Stomach (tissue), 9 donors: Measurements from ENCODE around the gene UBL5. TPM values are rescaled to one million over a fixed set of nuclear protein-coding genes. Genes with fewer than 3 reads are reported as not detected.
A peak's percentile ranks its signal among the peaks of the same experiment; 100 is the strongest.
"Not testable (repeated sequence)": the region's sequence is repeated elsewhere in the genome, so short reads cannot be mapped to it uniquely, and the experiment has no call there.

ENCODE experiments used
- DNase-seq, 2 donors: peaks; one replicate each; pipeline versions ENCODE4 v3.0.0 to v3.0.0-alpha.2; 2013 to 2019
- H3K27ac ChIP-seq, 5 donors: fragments of 200-600 bp in 4 of 5; sonication (generic) in 4 of 5; one replicate each; pipeline ENCODE4 v1.5.1; 2013 to 2019; ENCODE audit warnings: mild to moderate bottlenecking in 1 of 5, moderate library complexity in 1 of 5
- H3K27me3 ChIP-seq, 3 donors: fragments of 200-600 bp; sonication (generic); one replicate each; pipeline ENCODE4 v1.5.1; 2017 to 2019; ENCODE audit warnings: mixed run types in 1 of 3
- H3K36me3 ChIP-seq, 4 donors: fragments of 200-600 bp; sonication (generic); 1 replicate in 3 of 4; 2 replicates in 1 of 4; pipeline ENCODE4 v1.5.1; 2016 to 2019
- H3K4me1 ChIP-seq, 4 donors: fragments of 200-600 bp; sonication (generic); one replicate each; pipeline ENCODE4 v1.5.1; 2016 to 2019
- H3K4me3 ChIP-seq, 4 donors: fragments of 200-600 bp; sonication (generic) in 3 of 4; one replicate each; pipeline ENCODE4 v1.5.1; 2016 to 2019; ENCODE audit warnings: mild to moderate bottlenecking in 1 of 4
- H3K9me3 ChIP-seq, 4 donors: fragments of 200-600 bp; sonication (generic); one replicate each; pipeline ENCODE4 v1.5.1; 2016 to 2019
- CTCF ChIP-seq, 7 experiments: fragments of 450-650 bp in 4 of 7; fragments of 200-600 bp in 3 of 7; sonication (generic) in 3 of 7; IDR thresholded peaks; one replicate each; pipeline ENCODE4 v1.5.1; 2016 to 2019; ENCODE audit warnings: antibody characterized with exemption in 7 of 7, control low read depth in 2 of 7, mild to moderate bottlenecking in 1 of 7
- EP300 ChIP-seq: sonication (generic); formaldehyde crosslinking; IDR thresholded peaks from one replicate; pipeline ENCODE4 v1.6.1; 2017; ENCODE audit warnings: antibody characterized with exemption
- POLR2A ChIP-seq, 4 donors: fragments of 450-650 bp; IDR thresholded peaks; one replicate each; pipeline ENCODE4 v1.6.1; 2016; ENCODE audit warnings: antibody characterized with exemption in 4 of 4, control low read depth in 2 of 4, mild to moderate bottlenecking in 1 of 4, moderate library complexity in 1 of 4
- POLR2AphosphoS5 ChIP-seq, 3 donors: sonication (generic); formaldehyde crosslinking; IDR thresholded peaks; one replicate each; pipeline ENCODE4 v1.6.1; 2016; ENCODE audit warnings: antibody characterized with exemption in 3 of 3
- WGBS, 5 donors: extraction: QIAGEN DNeasy Blood & Tissue Kit in 3 of 5; methylation state at CpG; one replicate each; pipeline versions ENCODE4 v1.1.5 to v1.1.7; 2013 to 2018; 5-methylcytosine and 5-hydroxymethylcytosine counted together
- intact Hi-C: fragments of 100-400 bp; cut with DNase I; formaldehyde crosslinking; loops from one replicate; pipeline ENCODE4 v1.15.1; 2023; ENCODE audit warnings: low total_unique reads
- polyA plus RNA-seq, 3 donors: library from polyadenylated mRNA; stranded (reverse); fragments of 200-250 nt; gene quantifications; one replicate each; pipeline ENCODE4 v1.2.3, GENCODE V29; 2013
- total RNA-seq, 5 donors: library from RNA; depleted of rRNA; stranded (reverse); fragments of >200 nt; gene quantifications; one replicate each; pipeline versions ENCODE4 v1.1.0 to v1.2.3, GENCODE V29; 2014 to 2016
- donor health status: healthy with polysubstance abuse.
- donor health status: Bipolar disorder and iron deficiency.
- donor health status: healthy.

The UBL5 gene
- total and polyA plus RNA-seq, 8 donors, result 11.3 to 962 (median 189) TPM

- Histone ChIP-seq H3K9me3 (no peaks in the 10 kb centered on the region), H3K27me3 (no peaks in the 10 kb centered on the region), H3K4me1 (peaks cover 12 to 32% (median 24%) of the 10 kb centered on the region in 4 donors), H3K4me3 (peak within 1 kb of the TSS; percentile 74 to 98 (median 92)), H3K27ac (peak within 1 kb of the TSS; percentile 90 to 97 (median 96)), H3K36me3 (peaks cover 2 to 22% (median 16%) of the 10 kb centered on the region in 4 donors)
- peak in 2 of 3 donors; percentile 75 to 90 for TF ChIP-seq POLR2AphosphoS5 (IDR thresholded peaks at IDR 0.05)
- TF ChIP-seq EP300, result no peak
- no peak for TF ChIP-seq CTCF (IDR thresholded peaks at IDR 0.05)
- TF ChIP-seq POLR2A (IDR thresholded peaks at IDR 0.05), result peak in 1 of 4 donors; percentile 15
- WGBS, 5 donors, result 0 to 1% (median 1%) methylated on average over 41 to 82 of the region's 82 CpGs
- DNase-seq, result peak; percentile 100
- intact Hi-C loops, result no loop called here
Measured at GRCh38 chr19:9818734-9819595, 8.8 kb upstream of the UBL5 start, which contains the start of gene FBXL12. FBXL12 (minus strand) TSS chr19:9819079; CDS start chr19:9818813, 266 bp downstream.

GRCh38 chr19:9819596-9819909 lies 8.2 kb upstream of the UBL5 start:
- TF ChIP-seq EP300, result no peak
- TF ChIP-seq POLR2AphosphoS5 (IDR thresholded peaks at IDR 0.05), result peak in 2 of 3 donors; percentile 5 to 35
- TF ChIP-seq CTCF (IDR thresholded peaks at IDR 0.05), result no peak
- TF ChIP-seq POLR2A (IDR thresholded peaks at IDR 0.05), result no peak
- 0 to 1% (median 1%) methylated on average over 14 to 21 of the region's 21 CpGs for WGBS, 5 donors
- peak overlapping the region; percentile 27 to 91 (median 54) for H3K4me3 ChIP-seq

DNA sequence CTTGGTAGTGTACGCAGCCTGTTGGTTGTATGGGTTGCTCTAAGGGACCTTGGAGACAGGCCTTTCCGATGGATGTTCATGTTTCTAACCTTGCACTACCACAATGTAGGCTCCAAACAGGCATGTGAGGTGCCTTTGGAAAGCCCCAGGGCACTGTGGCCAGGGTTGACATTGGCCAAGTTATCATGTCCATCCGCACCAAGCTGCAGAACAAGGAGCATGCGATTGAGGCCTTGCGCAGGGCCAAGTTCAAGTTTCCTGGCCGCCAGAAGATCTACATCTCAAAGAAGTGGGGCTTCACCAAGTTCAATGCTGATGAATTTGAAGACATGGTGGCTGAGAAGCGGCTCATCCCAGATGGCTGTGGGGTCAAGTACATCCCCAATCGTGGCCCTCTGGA lies 7.7 kb upstream of the UBL5 start:
- H3K27me3 ChIP-seq, DNase-seq, H3K9me3 ChIP-seq, intact Hi-C loops: not testable (repeated sequence)
- WGBS, 5 donors, result 93 to 97% (median 95%) methylated on average over 8 of the region's 8 CpGs
- H3K4me1 ChIP-seq, result peaks cover 12 to 32% (median 24%) of the 10 kb centered on the region in 4 donors
- peak overlapping the region; percentile 38 to 97 (median 95) for H3K27ac ChIP-seq
- peaks cover 0 to 15% (median 9%) of the 10 kb centered on the region in 4 donors for H3K36me3 ChIP-seq
- peak overlapping the region in 3 of 4 donors; percentile 27 to 91 (median 74) for H3K4me3 ChIP-seq

More at GRCh38 chr19:9819596-9819909, 8.2 kb upstream of the UBL5 start:
- Histone ChIP-seq H3K4me1 (peaks cover 12 to 32% (median 24%) of the 10 kb centered on the region in 4 donors), H3K36me3 (peaks cover 0 to 17% (median 12%) of the 10 kb centered on the region in 4 donors), H3K27ac (peak overlapping the region; percentile 88 to 97 (median 95)), H3K9me3 (no peaks in the 10 kb centered on the region), H3K27me3 (no peaks in the 10 kb centered on the region)
- intact Hi-C loops, result no loop called here
- DNase-seq, result no peak

DNA sequence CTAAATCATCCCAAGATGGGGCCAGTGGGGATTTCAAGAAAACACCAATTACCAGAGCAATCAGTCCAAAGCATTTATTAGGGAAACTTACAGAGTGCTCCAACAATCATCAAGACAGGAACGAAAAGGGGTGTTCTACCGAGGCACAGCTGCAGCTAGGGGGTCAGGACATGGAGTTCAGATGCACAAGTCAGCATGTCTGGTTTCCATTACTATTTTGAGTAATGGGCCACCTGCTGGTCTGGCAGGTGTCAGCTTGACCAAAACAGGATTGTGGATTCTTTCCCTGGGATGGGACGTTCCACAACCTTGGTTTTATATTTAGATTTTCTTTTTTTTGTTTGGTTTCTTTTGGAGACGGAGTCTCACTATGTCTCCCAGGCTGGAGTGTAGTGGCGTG lies 3.9 kb upstream of the UBL5 start:
- WGBS, 5 donors, result 86 to 91% (median 88%) methylated on average over 5 of the region's 5 CpGs
- Histone ChIP-seq H3K27me3 (no peaks in the 10 kb centered on the region), H3K4me3 (no peak overlapping the region), H3K36me3 (no peaks in the 10 kb centered on the region), H3K4me1 (peaks cover 22 to 34% (median 29%) of the 10 kb centered on the region in 4 donors), H3K27ac (no peak overlapping the region), H3K9me3 (no peaks in the 10 kb centered on the region)
- TF ChIP-seq POLR2AphosphoS5 (IDR thresholded peaks at IDR 0.05) (no peak), EP300 (no peak), CTCF (IDR thresholded peaks at IDR 0.05) (no peak), POLR2A (IDR thresholded peaks at IDR 0.05) (no peak)
- DNase-seq, result no peak
- intact Hi-C loops, result no loop called here
